HepG2 (cell line): ENCODE measurements around the gene KCNT1. TPM values are rescaled to one million over a fixed set of nuclear protein-coding genes. Genes with fewer than 3 reads are reported as not detected.

Experiments used
- ATAC-seq: fragments of 200-7000 bp; cut with Tn5 transposase; 3 replicates; pipeline ENCODE4 v1.9.1; 2020; ENCODE audit warnings: mild to moderate bottlenecking, moderate library complexity
- BruUV-seq: library from RNA; stranded (reverse); fragments of 400-500 nt; replicated peaks from 2 replicates; lab custom pipeline; 2021; lab: Mats Ljungman, UMichigan
- CTCF ChIA-PET: fragments of 300-600 bp; formaldehyde crosslinking; extraction: SDS; loops from one replicate; lab custom pipeline; 2021; ENCODE audit warnings: low total read pairs, inconsistent platforms, low intra/inter-chr PET ratio; lab: Yijun Ruan, JAX
- POLR2A ChIA-PET: fragments of 350-600 bp; sonication (Branson Sonifier 250); formaldehyde crosslinking; loops from one replicate; lab custom pipeline; 2020; ENCODE audit warnings: antibody characterized with exemption, inconsistent platforms; lab: Yijun Ruan, JAX
- DNase-seq: peaks from one replicate; pipeline ENCODE4 v3.0.0-alpha.2; 2015; ENCODE audit warnings: low spot score
- FAIRE-seq: peaks from 3 replicates; lab custom pipeline; 2011; peaks lifted over from hg19 to GRCh38; lab: Jason Lieb, UNC
- H2AFZ ChIP-seq: one replicate; pipeline ENCODE4 v1.6.1; 2011; ENCODE audit warnings: low read length, inconsistent platforms
- H3K27ac ChIP-seq: fragments of 300-600 bp; 3 replicates; pipeline ENCODE4 v1.8.0; 2011; ENCODE audit warnings: mixed run types, mild to moderate bottlenecking, mixed read lengths, low read length, inconsistent platforms; ENCODE audit not compliant: insufficient read depth; ENCODE audit errors: extremely low read length
- H3K27me3 ChIP-seq, 2 experiments: fragments of 200-600 bp in 1 of 2; 2 replicates in 1 of 2; 3 replicates in 1 of 2; pipeline versions ENCODE4 v1.6.0 to v1.8.0; 2011; ENCODE audit warnings: low read length in 2 of 2, mild to moderate bottlenecking in 2 of 2, moderate library complexity in 2 of 2, inconsistent platforms in 1 of 2; ENCODE audit not compliant: insufficient read depth in 2 of 2, control insufficient read depth in 1 of 2
- H3K36me3 ChIP-seq, 2 experiments: fragments of 200-600 bp in 1 of 2; replicated peaks in 1 of 2; 2 replicates in 1 of 2; 3 replicates in 1 of 2; pipeline versions ENCODE4 v1.5.1 to v1.8.0; 2011; ENCODE audit warnings: low read length in 2 of 2, inconsistent platforms in 1 of 2; ENCODE audit not compliant: insufficient read depth in 2 of 2, control insufficient read depth in 1 of 2
- H3K4me1 ChIP-seq: 2 replicates; pipeline ENCODE4 v1.5.1; 2012; ENCODE audit warnings: low read length, inconsistent platforms; ENCODE audit not compliant: insufficient read depth
- H3K4me2 ChIP-seq: 2 replicates; pipeline ENCODE4 v1.6.0; 2011; ENCODE audit warnings: low read depth, low read length, inconsistent platforms
- H3K4me3 ChIP-seq, 3 experiments: fragments of 200-600 bp in 1 of 3; sonication (generic), shearing (Covaris generic) in 1 of 3; replicated peaks in 1 of 3; 2 replicates each; pipeline ENCODE4 v1.5.1; 2011 to 2016; ENCODE audit warnings: low read length in 3 of 3, inconsistent platforms in 2 of 3, low read depth in 2 of 3, mild to moderate bottlenecking in 2 of 3, control low read depth in 1 of 3, mixed read lengths in 1 of 3; ENCODE audit not compliant: insufficient read depth in 1 of 3
- H3K79me2 ChIP-seq: one replicate; pipeline ENCODE4 v1.6.1; 2011; ENCODE audit warnings: low read length, inconsistent platforms; ENCODE audit not compliant: insufficient read depth
- H3K9ac ChIP-seq: 2 replicates; pipeline ENCODE4 v1.6.0; 2011; ENCODE audit warnings: mild to moderate bottlenecking, low read depth, low read length, inconsistent platforms; ENCODE audit not compliant: insufficient read depth
- H3K9me3 ChIP-seq: 2 replicates; pipeline ENCODE4 v1.5.1; 2012; ENCODE audit warnings: mild to moderate bottlenecking, low read length
- H4K20me1 ChIP-seq: 2 replicates; pipeline ENCODE4 v1.6.0; 2011; ENCODE audit warnings: inconsistent platforms, mild to moderate bottlenecking, low read length, moderate library complexity; ENCODE audit not compliant: insufficient read depth
- AGO2 ChIP-seq: fragments of 200-400 bp; formaldehyde crosslinking; optimal IDR thresholded peaks from 2 replicates; pipeline ENCODE3; 2017; ENCODE audit warnings: mild to moderate bottlenecking, low read depth, low read length, moderate library complexity
- FOXO4 ChIP-seq: sonication (generic); formaldehyde crosslinking; conservative IDR thresholded peaks from 2 replicates; pipeline ENCODE4 v1.8.1; 2023; ENCODE audit warnings: missing genetic modification reagents
- HNRNPL ChIP-seq: fragments of 200-400 bp; formaldehyde crosslinking; IDR thresholded peaks from 2 replicates; pipeline ENCODE4 v1.6.1; 2017; ENCODE audit warnings: mild to moderate bottlenecking, low read depth, low read length
- SP5 ChIP-seq: IDR thresholded peaks from 2 replicates; pipeline ENCODE4 v1.6.1; 2016; ENCODE audit warnings: low read depth, borderline replicate concordance
- SRSF1 ChIP-seq: fragments of 200-400 bp; formaldehyde crosslinking; optimal IDR thresholded peaks from 2 replicates; pipeline ENCODE3; 2017; ENCODE audit warnings: mild to moderate bottlenecking, low read depth, low read length, moderate library complexity
- STAG1 ChIP-seq: sonication (generic); formaldehyde crosslinking; IDR thresholded peaks from 2 replicates; pipeline ENCODE4 v1.4.0; 2020; ENCODE audit warnings: missing genetic modification reagents
- TOE1 ChIP-seq: sonication (generic); formaldehyde crosslinking; IDR thresholded peaks from 2 replicates; pipeline ENCODE4 v1.4.0; 2020; ENCODE audit warnings: mild to moderate bottlenecking, missing genetic modification reagents
- ZNF589 ChIP-seq: sonication (generic); formaldehyde crosslinking; conservative IDR thresholded peaks from 2 replicates; pipeline ENCODE4 v1.8.0; 2022; ENCODE audit warnings: mild to moderate bottlenecking, moderate library complexity, missing genetic modification reagents
- ZNF782 ChIP-seq: sonication (generic); formaldehyde crosslinking; IDR thresholded peaks from 2 replicates; pipeline ENCODE4 v1.4.0; 2020; ENCODE audit warnings: missing genetic modification reagents, mild to moderate bottlenecking, borderline replicate concordance
- WGBS: methylation state at CpG from one replicate; pipeline ENCODE4 v1.1.6; 2017; ENCODE audit warnings: low lambda C conversion rate; 5-methylcytosine and 5-hydroxymethylcytosine counted together
- in situ Hi-C: cut with HindIII; loops from 2 replicates; pipeline ENCODE4 v1.10.0; 2017; ENCODE audit warnings: low pct_unique_long_range_greater_than_20kb; ENCODE audit not compliant: extremely low pct_ligation_motif_present
- intact Hi-C: fragments of 100-400 bp; cut with micrococcal nuclease; formaldehyde crosslinking; loops from one replicate; pipeline ENCODE4 v1.10.0; 2022; ENCODE audit not compliant: unreplicated experiment
- polyA plus RNA-seq, 8 experiments: library from polyadenylated mRNA; depleted of rRNA in 3 of 8; stranded (reverse) in 7 of 8; unstranded in 1 of 8; fragments of >200 nt; fragmentation: Illumina TruSeq in 4 of 8; extraction: Trizol in 4 of 8; gene quantifications; 2 replicates each; pipeline versions ENCODE4 v1.2.1 to v1.2.3, GENCODE V29; 2011 to 2016; ENCODE audit warnings: low read depth in 4 of 8, missing spikeins in 1 of 8, mixed read lengths in 1 of 8; ENCODE audit not compliant: insufficient read depth in 1 of 8
- total RNA-seq, 5 experiments: library from RNA; depleted of rRNA; stranded (reverse); fragments of >200 nt; fragmentation: Illumina TruSeq; extraction: Trizol; gene quantifications; 2 replicates each; pipeline ENCODE4 v1.2.3, GENCODE V29; 2016; ENCODE audit warnings: low read depth in 1 of 5
- TF ChIP-seq, protein P1 (sequence below): sonication (generic); formaldehyde crosslinking; IDR thresholded peaks from 2 replicates; pipeline ENCODE4 v1.5.0; 2020; ENCODE audit warnings: mild to moderate bottlenecking, missing genetic modification reagents, moderate library complexity

Gene KCNT1
- total and polyA plus RNA-seq, 2 of the 13 experiments (the other 11 are each of a cell fraction or from before 2014, with no cell fraction given): not detected

DNA sequence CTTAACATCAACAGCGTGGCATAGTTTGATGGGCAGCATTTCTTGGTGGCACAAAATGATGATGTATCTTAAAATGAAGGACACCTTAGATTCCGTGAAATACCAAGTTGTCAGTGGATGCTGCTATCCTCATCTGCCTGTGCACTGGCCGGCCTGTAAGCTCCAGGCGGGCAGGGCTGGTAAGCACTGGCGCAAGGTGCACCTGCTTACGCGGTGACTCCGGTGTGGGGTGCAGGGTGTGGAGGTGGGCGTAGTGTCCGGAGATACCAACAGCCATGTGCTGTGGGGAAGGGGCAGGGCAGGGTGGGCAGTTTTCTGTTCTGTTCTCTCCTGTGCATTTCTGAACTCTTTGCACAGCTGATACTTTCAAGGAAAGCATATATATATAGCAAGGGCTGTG, 101.5 kb downstream of the KCNT1 start:
- Histone ChIP-seq H3K4me1 (peaks cover 9% of the 10 kb centered on the region), H3K36me3 (no peaks in the 10 kb centered on the region), H2AFZ (no peak overlapping the region), H3K4me2 (no peak overlapping the region), H3K27ac (no peak overlapping the region), H3K27me3 (no peaks in the 10 kb centered on the region; a peak in 1 of 5 replicates), H3K9ac (no peak overlapping the region), H3K79me2 (no peaks in the 10 kb centered on the region), H4K20me1 (no peaks in the 10 kb centered on the region), H3K9me3 (no peaks in the 10 kb centered on the region), H3K4me3 (no peak overlapping the region)
- ATAC-seq: no peak
- no peak for TF ChIP-seq TOE1 (CRISPR knock-in tag)
- intact Hi-C loops (no loop called here), in situ Hi-C loops (no loop called here)
- ChIA-PET CTCF (no interaction called here), POLR2A (no interaction called here)
- DNase-seq: no peak
- no peak for FAIRE-seq
- 89% methylated on average over 10 of the region's 10 CpGs for WGBS
- no TSS peak for BruUV-seq

DNA sequence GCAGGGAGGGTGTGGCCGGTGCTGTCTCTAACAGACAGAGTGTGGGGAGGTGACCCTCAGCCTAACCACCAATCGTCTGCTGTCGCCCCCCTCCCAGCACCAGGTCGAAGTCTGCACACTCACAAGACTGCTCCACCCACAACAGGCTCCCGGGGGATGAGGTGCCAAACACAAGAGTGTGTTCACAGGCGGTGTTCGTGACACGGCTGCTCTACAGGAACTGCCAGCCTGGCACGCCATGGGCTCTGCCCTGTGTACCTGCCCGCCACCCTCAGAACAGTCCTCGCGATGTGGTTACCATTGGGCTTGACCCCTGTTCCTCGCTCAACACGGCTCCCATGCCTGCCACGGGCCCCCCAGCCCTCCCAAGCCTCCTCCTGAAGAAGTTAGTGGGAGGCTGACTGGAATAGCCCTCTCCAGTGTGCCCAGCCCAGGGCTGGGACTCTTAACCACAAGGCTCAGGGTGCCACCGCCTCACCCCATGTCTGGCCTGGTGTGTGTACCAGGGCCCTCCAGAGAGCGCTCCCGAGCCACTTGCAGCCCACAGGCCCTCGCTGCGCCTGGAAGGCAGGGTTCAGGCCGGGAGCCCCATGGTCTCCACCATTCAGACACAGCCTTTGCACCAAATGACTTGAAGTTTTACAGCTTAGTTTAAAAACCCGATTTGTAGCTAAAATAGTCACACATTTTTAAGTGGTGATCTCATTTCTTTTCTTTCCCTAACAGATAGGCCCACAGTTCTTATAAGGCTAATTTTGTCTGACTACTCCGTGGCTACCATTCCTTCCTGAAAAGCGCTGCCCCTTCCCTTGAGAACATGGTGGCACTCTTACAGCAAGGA, 102.8 kb downstream of the KCNT1 start:
- Histone ChIP-seq H3K27ac (no peak overlapping the region), H3K9ac (no peak overlapping the region), H3K4me3 (no peak overlapping the region)
- intact Hi-C loops: no loop called here
- TF ChIP-seq, protein P1, sequence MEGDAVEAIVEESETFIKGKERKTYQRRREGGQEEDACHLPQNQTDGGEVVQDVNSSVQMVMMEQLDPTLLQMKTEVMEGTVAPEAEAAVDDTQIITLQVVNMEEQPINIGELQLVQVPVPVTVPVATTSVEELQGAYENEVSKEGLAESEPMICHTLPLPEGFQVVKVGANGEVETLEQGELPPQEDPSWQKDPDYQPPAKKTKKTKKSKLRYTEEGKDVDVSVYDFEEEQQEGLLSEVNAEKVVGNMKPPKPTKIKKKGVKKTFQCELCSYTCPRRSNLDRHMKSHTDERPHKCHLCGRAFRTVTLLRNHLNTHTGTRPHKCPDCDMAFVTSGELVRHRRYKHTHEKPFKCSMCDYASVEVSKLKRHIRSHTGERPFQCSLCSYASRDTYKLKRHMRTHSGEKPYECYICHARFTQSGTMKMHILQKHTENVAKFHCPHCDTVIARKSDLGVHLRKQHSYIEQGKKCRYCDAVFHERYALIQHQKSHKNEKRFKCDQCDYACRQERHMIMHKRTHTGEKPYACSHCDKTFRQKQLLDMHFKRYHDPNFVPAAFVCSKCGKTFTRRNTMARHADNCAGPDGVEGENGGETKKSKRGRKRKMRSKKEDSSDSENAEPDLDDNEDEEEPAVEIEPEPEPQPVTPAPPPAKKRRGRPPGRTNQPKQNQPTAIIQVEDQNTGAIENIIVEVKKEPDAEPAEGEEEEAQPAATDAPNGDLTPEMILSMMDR (CRISPR knock-in tag): 0 out of 2 replicates have a peak, but pooled peaks have one; percentile 25
- no peak for TF ChIP-seq SRSF1
- 0 out of 2 replicates have a peak, but pooled peaks have one; percentile 45 for TF ChIP-seq FOXO4
- peak; percentile 77; the same call in 1 of the 2 replicates for TF ChIP-seq HNRNPL
- peak; percentile 44 for TF ChIP-seq AGO2
- peak; percentile 10; the same call in 1 of the 2 replicates for TF ChIP-seq STAG1 (CRISPR knock-in tag)
- TF ChIP-seq SP5 (CRISPR knock-in tag): 0 out of 2 replicates have a peak, but pooled peaks have one; percentile 30
- no peak for TF ChIP-seq ZNF782 (CRISPR knock-in tag)
- no peak for TF ChIP-seq ZNF589
- TF ChIP-seq, all 625 proteins: peak for 6
- ChIA-PET POLR2A (no interaction called here), CTCF (no interaction called here)
- Histone ChIP-seq H3K36me3 (peaks cover 1% of the 10 kb centered on the region in 2 experiments; a peak in 2 of 5 replicates), H3K4me1 (peaks cover 9% of the 10 kb centered on the region), H2AFZ (no peak overlapping the region), H3K27me3 (no peaks in the 10 kb centered on the region; a peak in 1 of 5 replicates), H3K9me3 (no peaks in the 10 kb centered on the region), H4K20me1 (no peaks in the 10 kb centered on the region), H3K79me2 (no peaks in the 10 kb centered on the region), H3K4me2 (peak overlapping the region; percentile 33; the same call in 1 of the 2 replicates)
- in situ Hi-C loops: no loop called here
- DNase-seq: peak; percentile 10
- FAIRE-seq: no peak
- no TSS peak for BruUV-seq
- peak; percentile 68 for ATAC-seq
- 71% methylated on average over 8 of the region's 24 CpGs for WGBS
